Measurements from ENCODE around the gene HDLBP. TPM values are rescaled to one million over a fixed set of nuclear protein-coding genes. Genes with fewer than 3 reads are reported as not detected.

Gene HDLBP
- total and polyA plus RNA-seq, 3 donors from 2014 or later = 600 to 790 (median 648) TPM

DNA sequence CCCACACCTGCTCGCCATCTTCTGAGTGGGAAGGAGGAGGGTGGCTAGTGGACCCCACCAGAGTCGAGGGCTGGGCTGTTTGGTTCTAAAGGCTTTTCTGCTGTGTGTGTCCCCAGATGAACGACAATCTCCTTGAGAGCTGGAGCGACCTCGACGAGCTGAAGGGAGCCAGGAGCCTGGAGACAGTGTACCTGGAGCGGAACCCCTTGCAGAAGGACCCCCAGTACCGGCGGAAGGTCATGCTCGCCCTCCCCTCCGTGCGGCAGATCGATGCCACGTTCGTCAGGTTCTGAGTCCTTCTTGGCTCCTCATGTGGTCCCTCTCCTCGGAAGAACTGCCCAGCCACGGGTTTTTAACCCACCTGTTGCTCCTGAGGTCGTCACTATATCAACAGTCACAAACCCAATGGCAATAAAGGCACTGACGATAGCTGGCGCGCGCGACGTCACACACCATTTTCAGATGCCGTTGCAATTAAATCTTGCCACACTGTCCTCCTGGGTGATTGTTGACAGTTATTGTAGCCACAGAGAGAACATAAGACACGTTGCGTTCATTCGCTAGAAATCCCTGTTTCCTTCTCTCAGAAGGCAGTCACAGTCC, 132.8 kb downstream of the HDLBP start:
- Histone ChIP-seq H3K4me3 (no peak overlapping the region), H3K4me1 (no peaks in the 10 kb centered on the region), H3K36me3 (ENCODE audit: low read depth, missing control alignments) (no peaks in the 10 kb centered on the region), H3K9me3 (no peaks in the 10 kb centered on the region), H3K27me3 (no peaks in the 10 kb centered on the region), H3K27ac (no peak overlapping the region)
- intact Hi-C loops (cut with DNase I; ENCODE audit: low total_unique reads) = no loop called here
- 90 to 94% methylated on average over 23 to 26 of the region's 28 CpGs for WGBS, 2 donors
- TF ChIP-seq, protein P1, sequence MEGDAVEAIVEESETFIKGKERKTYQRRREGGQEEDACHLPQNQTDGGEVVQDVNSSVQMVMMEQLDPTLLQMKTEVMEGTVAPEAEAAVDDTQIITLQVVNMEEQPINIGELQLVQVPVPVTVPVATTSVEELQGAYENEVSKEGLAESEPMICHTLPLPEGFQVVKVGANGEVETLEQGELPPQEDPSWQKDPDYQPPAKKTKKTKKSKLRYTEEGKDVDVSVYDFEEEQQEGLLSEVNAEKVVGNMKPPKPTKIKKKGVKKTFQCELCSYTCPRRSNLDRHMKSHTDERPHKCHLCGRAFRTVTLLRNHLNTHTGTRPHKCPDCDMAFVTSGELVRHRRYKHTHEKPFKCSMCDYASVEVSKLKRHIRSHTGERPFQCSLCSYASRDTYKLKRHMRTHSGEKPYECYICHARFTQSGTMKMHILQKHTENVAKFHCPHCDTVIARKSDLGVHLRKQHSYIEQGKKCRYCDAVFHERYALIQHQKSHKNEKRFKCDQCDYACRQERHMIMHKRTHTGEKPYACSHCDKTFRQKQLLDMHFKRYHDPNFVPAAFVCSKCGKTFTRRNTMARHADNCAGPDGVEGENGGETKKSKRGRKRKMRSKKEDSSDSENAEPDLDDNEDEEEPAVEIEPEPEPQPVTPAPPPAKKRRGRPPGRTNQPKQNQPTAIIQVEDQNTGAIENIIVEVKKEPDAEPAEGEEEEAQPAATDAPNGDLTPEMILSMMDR (IDR thresholded peaks at IDR 0.05) = no peak
- TF ChIP-seq POLR2A (IDR thresholded peaks at IDR 0.05) = no peak
- no peak for DNase-seq

GRCh38 chr2:241182126-241182525, 133.3 kb downstream of the HDLBP start:
- intact Hi-C loops (cut with DNase I; ENCODE audit: low total_unique reads) = no loop called here

GRCh38 chr2:241180495-241180894, 135.0 kb downstream of the HDLBP start:
- no peak for TF ChIP-seq POLR2A (IDR thresholded peaks at IDR 0.05)
- TF ChIP-seq, protein P1 (IDR thresholded peaks at IDR 0.05) = no peak
- H3K27me3 ChIP-seq = no peaks in the 10 kb centered on the region
- 92 to 97% methylated on average over 9 to 12 of the region's 12 CpGs for WGBS, 2 donors
- intact Hi-C loops (cut with DNase I; ENCODE audit: low total_unique reads) = no loop called here
- H3K36me3 ChIP-seq (ENCODE audit: low read depth, missing control alignments) = no peaks in the 10 kb centered on the region
- no peak overlapping the region for H3K27ac ChIP-seq
- no peaks in the 10 kb centered on the region for H3K9me3 ChIP-seq
- no peak overlapping the region for H3K4me3 ChIP-seq
- no peak for DNase-seq
- no peaks in the 10 kb centered on the region for H3K4me1 ChIP-seq

More at GRCh38 chr2:241182126-241182525, 133.3 kb downstream of the HDLBP start:
- Histone ChIP-seq H3K36me3 (ENCODE audit: low read depth, missing control alignments) (no peaks in the 10 kb centered on the region), H3K27me3 (no peaks in the 10 kb centered on the region), H3K4me3 (no peak overlapping the region), H3K4me1 (no peaks in the 10 kb centered on the region), H3K9me3 (no peaks in the 10 kb centered on the region), H3K27ac (no peak overlapping the region)
- 97 to 100% methylated on average over 3 of the region's 3 CpGs for WGBS, 2 donors
- TF ChIP-seq, protein P1 (IDR thresholded peaks at IDR 0.05) = no peak
- no peak for TF ChIP-seq POLR2A (IDR thresholded peaks at IDR 0.05)
- no peak for DNase-seq

DNA sequence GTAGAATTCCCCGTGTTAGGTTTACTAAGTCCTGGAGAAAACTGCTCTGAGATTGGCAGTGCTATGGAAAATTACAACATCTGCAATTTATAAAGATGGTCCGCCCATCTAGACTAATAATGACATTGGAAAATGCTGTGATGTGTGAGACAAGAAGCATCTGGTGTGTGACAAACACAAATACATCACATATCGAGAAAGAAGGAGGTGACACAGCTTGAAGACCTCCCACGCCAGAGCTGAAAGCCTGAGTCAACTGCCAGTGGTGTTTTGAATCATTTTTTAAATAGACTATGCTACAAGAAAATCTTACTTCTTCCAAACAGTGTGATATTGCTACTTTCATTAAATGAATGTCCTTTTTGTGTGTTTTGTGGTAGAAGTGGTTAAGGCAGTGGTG, 135.6 kb downstream of the HDLBP start:
- DNase-seq = no peak
- TF ChIP-seq POLR2A (IDR thresholded peaks at IDR 0.05) = no peak
- TF ChIP-seq, protein P1 (IDR thresholded peaks at IDR 0.05) = no peak
- H3K4me1 ChIP-seq = no peaks in the 10 kb centered on the region
- H3K27ac ChIP-seq = no peak overlapping the region
- 86 to 91% methylated on average over 4 of the region's 4 CpGs for WGBS, 2 donors
- H3K9me3 ChIP-seq = no peaks in the 10 kb centered on the region
- no peaks in the 10 kb centered on the region for H3K36me3 ChIP-seq (ENCODE audit: low read depth, missing control alignments)
- intact Hi-C loops (cut with DNase I; ENCODE audit: low total_unique reads) = no loop called here
- H3K4me3 ChIP-seq = no peak overlapping the region
- H3K27me3 ChIP-seq = no peaks in the 10 kb centered on the region

DNA sequence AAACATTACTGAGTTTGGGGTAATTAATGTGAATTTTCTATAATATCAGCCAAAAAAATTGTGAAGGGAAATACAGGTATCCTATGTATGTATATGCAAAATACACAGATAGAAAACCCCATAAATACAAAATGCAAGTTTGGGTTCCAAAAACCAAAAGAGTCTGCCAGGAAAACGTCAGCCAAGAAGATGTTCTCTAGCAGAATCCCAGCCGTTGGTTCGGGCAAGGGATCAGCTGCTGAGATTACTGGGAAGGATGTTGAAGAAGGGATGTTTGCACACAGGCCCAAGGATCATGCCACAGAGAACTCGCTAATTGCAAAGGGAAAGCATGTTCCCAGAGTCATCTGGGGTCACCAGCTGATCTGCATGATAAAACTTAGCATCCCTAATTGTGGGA, 136.5 kb downstream of the HDLBP start:
- intact Hi-C loops (cut with DNase I; ENCODE audit: low total_unique reads) = no loop called here
- no peaks in the 10 kb centered on the region for H3K36me3 ChIP-seq (ENCODE audit: low read depth, missing control alignments)
- H3K4me3 ChIP-seq = no peak overlapping the region
- no peaks in the 10 kb centered on the region for H3K4me1 ChIP-seq
- TF ChIP-seq, protein P1 (IDR thresholded peaks at IDR 0.05) = no peak
- no peak for TF ChIP-seq POLR2A (IDR thresholded peaks at IDR 0.05)
- H3K9me3 ChIP-seq = no peaks in the 10 kb centered on the region
- WGBS, 2 donors = 76 to 93% methylated on average over 4 of the region's 4 CpGs
- H3K27me3 ChIP-seq = no peaks in the 10 kb centered on the region
- no peak overlapping the region for H3K27ac ChIP-seq
- no peak for DNase-seq

Measured in testis (tissue), 3 donors.